ENCODE data around the gene TTC16. TPM values are rescaled to one million over a fixed set of nuclear protein-coding genes. Genes with fewer than 3 reads are reported as not detected.

The TTC16 gene
- total and polyA plus RNA-seq, 4 donors, result 1.5 to 5.6 (median 2.7) TPM

GRCh38 chr9:127761061-127761460 lies 45.2 kb downstream of the TTC16 start:
- ATAC-seq (ENCODE audit: insufficient read depth, low FRiP score) (no peak), DNase-seq (no peak)
- TF ChIP-seq CTCF (IDR thresholded peaks at IDR 0.05; ENCODE audit: control extremely low read depth, extremely low read depth), result no peak
- no peak overlapping the region for H3K9ac ChIP-seq (ENCODE audit: insufficient read depth in 1 of 2, low read length in 2 of 2)
- no peaks in the 10 kb centered on the region for H3K9me3 ChIP-seq (ENCODE audit: control insufficient read depth in 4 of 4, insufficient read depth in 3 of 4, low read length in 3 of 4)
- peaks cover 0 to 6% (median 0%) of the 10 kb centered on the region in 3 donors for H3K27me3 ChIP-seq (ENCODE audit: control insufficient read depth in 3 of 3, insufficient read depth in 3 of 3, low read length in 2 of 3)
- peaks cover 0 to 8% (median 0%) of the 10 kb centered on the region in 5 donors for H3K4me1 ChIP-seq (ENCODE audit: control insufficient read depth in 5 of 5, insufficient read depth in 5 of 5, low read length in 5 of 5)
- no peak overlapping the region for H3K4me3 ChIP-seq
- H3K27ac ChIP-seq (ENCODE audit: low read depth in 1 of 2, low read length in 1 of 2), result peak overlapping the region; percentile 68 to 78
- H3K36me3 ChIP-seq (ENCODE audit: control insufficient read depth in 4 of 4, insufficient read depth in 4 of 4, low read length in 4 of 4), result peaks cover 0 to 5% (median 0%) of the 10 kb centered on the region in 4 donors
- 63 to 91% methylated on average over 5 of the region's 5 CpGs for WGBS, 2 donors

- Histone ChIP-seq H3K9ac (ENCODE audit: insufficient read depth in 1 of 2, low read length in 2 of 2) (no peak overlapping the region), H3K9me3 (ENCODE audit: control insufficient read depth in 4 of 4, insufficient read depth in 3 of 4, low read length in 3 of 4) (no peaks in the 10 kb centered on the region), H3K4me1 (ENCODE audit: control insufficient read depth in 5 of 5, insufficient read depth in 5 of 5, low read length in 5 of 5) (peaks cover 0 to 8% (median 0%) of the 10 kb centered on the region in 5 donors), H3K27ac (ENCODE audit: low read depth in 1 of 2, low read length in 1 of 2) (peak overlapping the region; percentile 68 to 78), H3K36me3 (ENCODE audit: control insufficient read depth in 4 of 4, insufficient read depth in 4 of 4, low read length in 4 of 4) (peaks cover 0 to 7% (median 0%) of the 10 kb centered on the region in 4 donors), H3K4me3 (no peak overlapping the region), H3K27me3 (ENCODE audit: control insufficient read depth in 3 of 3, insufficient read depth in 3 of 3, low read length in 2 of 3) (peaks cover 0 to 2% (median 0%) of the 10 kb centered on the region in 3 donors)
- WGBS, 2 donors, result 63 to 82% methylated on average over 5 of the region's 5 CpGs
- no peak for TF ChIP-seq CTCF (IDR thresholded peaks at IDR 0.05; ENCODE audit: control extremely low read depth, extremely low read depth)
- no peak for ATAC-seq (ENCODE audit: insufficient read depth, low FRiP score)
- no peak for DNase-seq
Measured at GRCh38 chr9:127761491-127761956, 45.6 kb downstream of the TTC16 start.

- Histone ChIP-seq H3K36me3 (ENCODE audit: control insufficient read depth in 4 of 4, insufficient read depth in 4 of 4, low read length in 4 of 4) (peaks cover 0 to 12% (median 0%) of the 10 kb centered on the region in 4 donors), H3K4me1 (ENCODE audit: control insufficient read depth in 5 of 5, insufficient read depth in 5 of 5, low read length in 5 of 5) (peaks cover 0 to 13% (median 0%) of the 10 kb centered on the region in 5 donors), H3K9ac (ENCODE audit: insufficient read depth in 1 of 2, low read length in 2 of 2) (no peak overlapping the region), H3K9me3 (ENCODE audit: control insufficient read depth in 4 of 4, insufficient read depth in 3 of 4, low read length in 3 of 4) (no peaks in the 10 kb centered on the region), H3K27ac (ENCODE audit: low read depth in 1 of 2, low read length in 1 of 2) (peak overlapping the region; percentile 78 to 93), H3K27me3 (ENCODE audit: control insufficient read depth in 3 of 3, insufficient read depth in 3 of 3, low read length in 2 of 3) (no peaks in the 10 kb centered on the region), H3K4me3 (no peak overlapping the region)
- no peak for TF ChIP-seq CTCF (IDR thresholded peaks at IDR 0.05; ENCODE audit: control extremely low read depth, extremely low read depth)
- peak in 2 of 3 donors; percentile 35 to 66 for DNase-seq
- peak; percentile 35 for ATAC-seq (ENCODE audit: insufficient read depth, low FRiP score)
- 13 to 30% methylated on average over 16 of the region's 16 CpGs for WGBS, 2 donors
Measured at GRCh38 chr9:127762111-127762676, 46.3 kb downstream of the TTC16 start.
